Thoracic aorta (tissue), 2 donors: Measurements from ENCODE around the gene MAP3K2. TPM values are rescaled to one million over a fixed set of nuclear protein-coding genes. Genes with fewer than 3 reads are reported as not detected.

Source experiments
- ATAC-seq: fragments of 150-250 bp; one replicate; pipeline ENCODE4 v1.8.0; 2017; ENCODE audit warnings: low read depth; ENCODE audit not compliant: insufficient number of reproducible peaks, low FRiP score
- DNase-seq: peaks from one replicate; pipeline ENCODE4 v3.0.0-alpha.2; 2020; ENCODE audit warnings: low spot score
- H3K27ac ChIP-seq, 2 donors: fragments of 200-600 bp; sonication (generic); 1 replicate in 1 of 2; 2 replicates in 1 of 2; pipeline ENCODE4 v1.5.1; 2016; ENCODE audit warnings: mild to moderate bottlenecking in 2 of 2, moderate library complexity in 2 of 2
- H3K27me3 ChIP-seq: fragments of 200-600 bp; sonication (generic); replicated peaks from 2 replicates; pipeline ENCODE4 v1.6.0; 2016; ENCODE audit warnings: mild to moderate bottlenecking; ENCODE audit not compliant: insufficient read depth
- H3K36me3 ChIP-seq: fragments of 200-600 bp; sonication (generic); one replicate; pipeline ENCODE4 v1.5.1; 2016
- H3K4me1 ChIP-seq, 2 donors: fragments of 200-600 bp; sonication (generic); 1 replicate in 1 of 2; 2 replicates in 1 of 2; pipeline versions ENCODE4 v1.5.1 to v1.6.0; 2016; ENCODE audit warnings: low read depth in 2 of 2, mild to moderate bottlenecking in 1 of 2; ENCODE audit not compliant: control insufficient read depth in 1 of 2
- H3K4me3 ChIP-seq: fragments of 200-600 bp; sonication (generic); 2 replicates; pipeline ENCODE4 v1.5.1; 2016; ENCODE audit warnings: mild to moderate bottlenecking
- H3K9me3 ChIP-seq: fragments of 200-600 bp; sonication (generic); 2 replicates; pipeline ENCODE4 v1.5.1; 2016
- total RNA-seq, 2 donors: library from RNA; depleted of rRNA; stranded (reverse); fragments of >200 nt; gene quantifications; one replicate each; pipeline versions ENCODE4 v1.1.0 to v1.2.3, GENCODE V29; 2016
- TF ChIP-seq, protein P1 (sequence below): fragments of 200-600 bp; sonication (generic); IDR thresholded peaks from one replicate; pipeline ENCODE4 v1.5.1; 2019; ENCODE audit warnings: antibody characterized with exemption

Gene MAP3K2
- total RNA-seq, 2 donors from 2014 or later: 67.9 to 107 TPM

DNA sequence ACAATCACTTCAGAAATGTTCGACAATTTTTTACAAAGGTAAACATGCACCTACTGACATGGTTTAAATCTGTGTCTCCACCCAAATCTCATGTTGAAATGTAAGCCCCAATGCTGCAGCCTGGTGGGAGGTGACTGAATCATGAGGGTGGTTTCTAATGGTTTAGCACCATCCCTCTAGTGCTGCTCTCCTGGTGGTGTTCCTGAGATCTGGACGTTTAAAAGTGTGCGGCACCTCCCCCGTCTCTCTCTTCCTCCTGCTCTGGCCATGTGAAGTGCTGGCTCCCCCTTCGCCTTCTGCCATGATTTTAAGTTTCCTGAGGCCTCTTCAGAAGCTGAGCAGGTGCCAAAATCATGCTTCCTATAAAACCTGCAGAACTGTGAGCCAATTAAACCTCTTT, 28.3 kb downstream of the MAP3K2 start:
- Histone ChIP-seq H3K27me3 (no peaks in the 10 kb centered on the region), H3K4me1 (peaks cover 17 to 28% of the 10 kb centered on the region in 2 donors), H3K9me3 (no peaks in the 10 kb centered on the region), H3K27ac (no peak overlapping the region), H3K36me3 (no peaks in the 10 kb centered on the region), H3K4me3 (no peak overlapping the region)
- no peak for DNase-seq
- no peak for ATAC-seq
- TF ChIP-seq, protein P1, sequence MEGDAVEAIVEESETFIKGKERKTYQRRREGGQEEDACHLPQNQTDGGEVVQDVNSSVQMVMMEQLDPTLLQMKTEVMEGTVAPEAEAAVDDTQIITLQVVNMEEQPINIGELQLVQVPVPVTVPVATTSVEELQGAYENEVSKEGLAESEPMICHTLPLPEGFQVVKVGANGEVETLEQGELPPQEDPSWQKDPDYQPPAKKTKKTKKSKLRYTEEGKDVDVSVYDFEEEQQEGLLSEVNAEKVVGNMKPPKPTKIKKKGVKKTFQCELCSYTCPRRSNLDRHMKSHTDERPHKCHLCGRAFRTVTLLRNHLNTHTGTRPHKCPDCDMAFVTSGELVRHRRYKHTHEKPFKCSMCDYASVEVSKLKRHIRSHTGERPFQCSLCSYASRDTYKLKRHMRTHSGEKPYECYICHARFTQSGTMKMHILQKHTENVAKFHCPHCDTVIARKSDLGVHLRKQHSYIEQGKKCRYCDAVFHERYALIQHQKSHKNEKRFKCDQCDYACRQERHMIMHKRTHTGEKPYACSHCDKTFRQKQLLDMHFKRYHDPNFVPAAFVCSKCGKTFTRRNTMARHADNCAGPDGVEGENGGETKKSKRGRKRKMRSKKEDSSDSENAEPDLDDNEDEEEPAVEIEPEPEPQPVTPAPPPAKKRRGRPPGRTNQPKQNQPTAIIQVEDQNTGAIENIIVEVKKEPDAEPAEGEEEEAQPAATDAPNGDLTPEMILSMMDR: no peak

DNA sequence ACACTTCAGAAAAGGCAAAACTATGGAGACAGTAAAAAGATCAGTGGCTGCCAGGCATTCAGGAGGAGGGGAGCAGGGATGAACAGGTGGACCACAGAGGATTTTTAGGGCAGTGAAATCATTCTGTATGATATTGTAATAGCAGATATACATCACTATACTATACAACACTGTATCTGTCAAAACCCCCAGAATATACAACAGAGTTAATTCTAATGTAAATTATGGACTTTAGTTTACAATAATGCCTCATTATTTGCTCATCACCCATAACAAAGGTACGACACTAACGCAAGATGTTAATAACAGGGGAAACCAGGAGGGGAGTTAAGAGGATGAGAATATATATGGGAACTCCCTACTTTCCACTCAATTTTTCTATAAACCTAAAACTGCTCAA, 28.8 kb downstream of the MAP3K2 start:
- TF ChIP-seq, protein P1: no peak
- H3K4me1 ChIP-seq: peaks cover 17 to 27% of the 10 kb centered on the region in 2 donors
- H3K4me3 ChIP-seq: no peak overlapping the region
- DNase-seq: no peak
- H3K27ac ChIP-seq: no peak overlapping the region
- no peak for ATAC-seq
- H3K36me3 ChIP-seq: no peaks in the 10 kb centered on the region
- no peaks in the 10 kb centered on the region for H3K9me3 ChIP-seq
- no peaks in the 10 kb centered on the region for H3K27me3 ChIP-seq

DNA sequence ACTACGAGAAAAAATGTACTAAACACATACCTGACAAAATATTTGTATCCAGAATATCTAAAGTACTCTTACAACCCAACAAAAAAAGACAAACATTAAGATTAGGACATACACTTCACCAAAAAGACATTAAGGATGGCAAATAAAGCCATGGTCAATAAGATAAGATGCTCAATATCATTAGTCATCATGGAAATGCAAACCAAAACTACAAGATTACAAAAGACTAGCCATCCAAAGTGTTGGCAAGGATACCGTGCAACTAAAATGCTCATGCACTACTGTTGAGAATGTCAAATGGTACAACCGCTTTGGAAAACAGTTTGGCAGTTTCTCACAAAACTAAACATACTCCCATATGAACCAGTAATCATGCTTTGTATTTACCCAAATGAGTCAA, 29.7 kb downstream of the MAP3K2 start:
- no peak for DNase-seq

DNA sequence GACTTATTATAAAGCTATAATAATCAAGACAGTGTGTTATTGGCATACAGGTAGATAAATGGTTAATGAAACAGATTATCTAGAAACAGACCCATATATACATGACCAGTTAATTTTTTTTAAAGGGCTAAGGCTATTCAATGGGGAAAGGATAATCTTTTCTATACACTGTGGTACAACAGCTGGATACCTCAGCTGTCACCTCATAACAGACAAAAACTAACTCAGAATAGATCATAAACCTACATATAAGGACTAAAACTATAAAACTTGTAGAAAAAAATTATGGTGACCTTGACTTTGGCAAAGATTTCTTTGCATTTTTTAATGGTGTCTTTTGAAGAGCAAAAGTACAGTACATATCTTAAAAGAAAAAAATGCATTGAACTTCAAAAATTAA, 30.2 kb downstream of the MAP3K2 start:
- ATAC-seq (no peak), DNase-seq (no peak)
- Histone ChIP-seq H3K27ac (no peak overlapping the region), H3K4me3 (no peak overlapping the region), H3K4me1 (peaks cover 17 to 21% of the 10 kb centered on the region in 2 donors), H3K27me3 (no peaks in the 10 kb centered on the region), H3K36me3 (no peaks in the 10 kb centered on the region), H3K9me3 (no peaks in the 10 kb centered on the region)
- TF ChIP-seq, protein P1: no peak

More for the DNA sequence above, 29.7 kb downstream of the MAP3K2 start:
- H3K9me3 ChIP-seq: no peaks in the 10 kb centered on the region
- H3K36me3 ChIP-seq: no peaks in the 10 kb centered on the region
- no peaks in the 10 kb centered on the region for H3K27me3 ChIP-seq
- no peak overlapping the region for H3K27ac ChIP-seq
- peaks cover 17 to 21% of the 10 kb centered on the region in 2 donors for H3K4me1 ChIP-seq
- no peak overlapping the region for H3K4me3 ChIP-seq
- no peak for ATAC-seq
- TF ChIP-seq, protein P1: no peak

DNA sequence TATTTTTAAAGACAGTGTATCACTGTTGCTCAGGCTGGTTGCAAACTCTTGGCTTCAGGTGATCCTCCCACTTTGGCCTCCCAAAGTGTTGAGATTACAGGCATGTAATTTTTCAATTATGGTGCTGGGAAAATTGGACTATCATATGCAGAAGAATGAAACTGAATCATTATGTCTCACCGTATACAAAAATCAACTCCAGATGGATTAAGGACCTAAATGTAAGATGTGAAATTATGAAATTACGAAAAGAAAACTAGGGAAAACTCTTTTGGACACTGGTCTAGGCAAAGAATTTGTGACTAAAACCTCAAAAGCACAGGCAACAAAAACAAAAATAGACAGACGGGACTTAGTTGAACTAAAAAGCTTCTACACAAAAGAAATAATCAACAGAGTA, 31.2 kb downstream of the MAP3K2 start:
- Histone ChIP-seq H3K36me3 (no peaks in the 10 kb centered on the region), H3K4me3 (no peak overlapping the region), H3K27ac (no peak overlapping the region), H3K9me3 (no peaks in the 10 kb centered on the region), H3K4me1 (peaks cover 17 to 27% of the 10 kb centered on the region in 2 donors), H3K27me3 (no peaks in the 10 kb centered on the region)
- no peak for DNase-seq
- TF ChIP-seq, protein P1: no peak
- ATAC-seq: no peak
